Measurements from ENCODE around the gene SLC2A9.

The SLC2A9 gene

DNA sequence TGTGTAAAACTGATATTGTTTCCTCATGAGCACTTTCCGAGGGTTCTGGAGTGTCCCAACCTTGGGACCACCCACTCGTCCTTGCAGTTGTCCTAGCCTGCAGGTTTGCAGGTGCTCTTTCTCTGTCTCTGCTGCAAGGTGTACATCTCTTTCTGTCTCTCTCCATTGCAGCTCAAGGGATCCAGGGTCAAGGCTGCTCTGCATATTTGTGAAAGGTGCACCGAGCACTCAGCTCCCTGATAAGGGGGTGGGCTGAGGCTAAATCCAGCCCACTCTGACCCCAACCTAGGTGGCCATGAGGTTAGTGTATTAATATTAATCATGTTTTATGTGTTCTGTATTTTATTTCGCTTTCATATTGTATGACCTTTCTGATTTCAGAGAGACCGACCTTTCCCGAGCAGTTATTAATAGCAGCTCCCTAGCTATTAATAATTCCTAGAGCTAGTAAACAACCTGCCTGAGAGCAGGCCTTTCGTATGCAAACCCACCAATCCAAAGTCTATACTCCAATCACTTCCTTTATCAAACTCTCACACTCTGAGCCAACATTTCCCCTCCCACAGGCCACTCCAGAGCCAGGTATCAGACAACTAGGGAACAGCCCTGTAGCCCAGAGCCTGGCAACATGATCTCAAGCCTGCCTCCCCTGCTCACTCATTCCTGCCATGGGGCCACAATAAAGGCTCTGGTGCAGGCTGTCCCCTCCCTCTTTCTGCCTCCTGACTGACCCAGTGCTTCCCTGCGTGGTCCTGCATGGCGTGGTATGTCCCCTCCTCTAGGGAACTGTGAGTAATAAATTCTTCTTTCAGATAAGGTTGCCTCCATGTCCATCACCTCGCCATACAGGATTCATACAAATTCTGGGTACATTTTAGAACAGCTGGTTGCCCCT lies 73.9 kb downstream of the SLC2A9 start:
- DNase-seq (ENCODE audit: insufficient read length, low spot score) (no peak), FAIRE-seq (no peak)
- TF ChIP-seq, protein P1, sequence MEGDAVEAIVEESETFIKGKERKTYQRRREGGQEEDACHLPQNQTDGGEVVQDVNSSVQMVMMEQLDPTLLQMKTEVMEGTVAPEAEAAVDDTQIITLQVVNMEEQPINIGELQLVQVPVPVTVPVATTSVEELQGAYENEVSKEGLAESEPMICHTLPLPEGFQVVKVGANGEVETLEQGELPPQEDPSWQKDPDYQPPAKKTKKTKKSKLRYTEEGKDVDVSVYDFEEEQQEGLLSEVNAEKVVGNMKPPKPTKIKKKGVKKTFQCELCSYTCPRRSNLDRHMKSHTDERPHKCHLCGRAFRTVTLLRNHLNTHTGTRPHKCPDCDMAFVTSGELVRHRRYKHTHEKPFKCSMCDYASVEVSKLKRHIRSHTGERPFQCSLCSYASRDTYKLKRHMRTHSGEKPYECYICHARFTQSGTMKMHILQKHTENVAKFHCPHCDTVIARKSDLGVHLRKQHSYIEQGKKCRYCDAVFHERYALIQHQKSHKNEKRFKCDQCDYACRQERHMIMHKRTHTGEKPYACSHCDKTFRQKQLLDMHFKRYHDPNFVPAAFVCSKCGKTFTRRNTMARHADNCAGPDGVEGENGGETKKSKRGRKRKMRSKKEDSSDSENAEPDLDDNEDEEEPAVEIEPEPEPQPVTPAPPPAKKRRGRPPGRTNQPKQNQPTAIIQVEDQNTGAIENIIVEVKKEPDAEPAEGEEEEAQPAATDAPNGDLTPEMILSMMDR (IDR thresholded peaks at IDR 0.05; ENCODE audit: insufficient read depth, missing control alignments): no peak

GRCh38 chr4:9946170-9946569 lies 75.1 kb downstream of the SLC2A9 start:
- FAIRE-seq (no peak), DNase-seq (ENCODE audit: insufficient read length, low spot score) (no peak)
- TF ChIP-seq, protein P1 (IDR thresholded peaks at IDR 0.05; ENCODE audit: insufficient read depth, missing control alignments): no peak

GRCh38 chr4:9944431-9945425 lies 76.6 kb downstream of the SLC2A9 start:
- DNase-seq (ENCODE audit: insufficient read length, low spot score): no peak
- TF ChIP-seq, protein P1 (IDR thresholded peaks at IDR 0.05; ENCODE audit: insufficient read depth, missing control alignments): no peak
- no peak for FAIRE-seq

- DNase-seq (ENCODE audit: insufficient read length, low spot score) (no peak), FAIRE-seq (no peak)
- TF ChIP-seq, protein P1 (IDR thresholded peaks at IDR 0.05; ENCODE audit: insufficient read depth, missing control alignments): no peak
Measured at GRCh38 chr4:9943761-9944160, 77.5 kb downstream of the SLC2A9 start.

GRCh38 chr4:9942921-9943600 lies 78.2 kb downstream of the SLC2A9 start:
- DNase-seq (ENCODE audit: insufficient read length, low spot score) (no peak), FAIRE-seq (no peak)
- TF ChIP-seq, protein P1 (IDR thresholded peaks at IDR 0.05; ENCODE audit: insufficient read depth, missing control alignments): no peak

DNA sequence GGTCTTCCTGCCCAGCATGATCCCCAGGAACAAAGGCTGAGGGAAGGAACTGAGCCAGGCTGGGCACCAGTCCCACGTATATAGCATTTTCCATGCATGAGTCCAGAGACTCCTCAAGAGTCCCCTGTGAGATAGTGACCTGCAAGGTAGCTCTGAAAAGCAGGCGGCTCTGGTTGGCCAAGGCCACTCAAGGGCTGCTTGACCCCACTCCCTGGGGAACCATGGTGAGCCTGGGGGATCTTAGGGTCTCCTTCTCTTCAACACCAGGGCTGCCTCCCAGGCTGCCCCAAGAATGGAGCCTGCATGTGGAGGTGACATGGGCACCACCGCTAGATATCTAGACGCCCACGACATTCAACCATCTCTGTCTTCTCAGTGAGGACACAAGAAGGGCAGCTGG lies 79.2 kb downstream of the SLC2A9 start:
- TF ChIP-seq, protein P1 (IDR thresholded peaks at IDR 0.05; ENCODE audit: insufficient read depth, missing control alignments): no peak
- FAIRE-seq: no peak
- no peak for DNase-seq (ENCODE audit: insufficient read length, low spot score)
